H1 (cell line): ENCODE measurements around the gene OR2W1. TPM values are rescaled to one million over a fixed set of nuclear protein-coding genes. Genes with fewer than 3 reads are reported as not detected.

Experiments
- ASH2L ChIP-seq: fragments of 200-600, 300-600 bp; sonication (generic); IDR thresholded peaks from one replicate; pipeline ENCODE4 v1.7.1; 2017; ENCODE audit warnings: low read length
- ATF2 ChIP-seq: IDR thresholded peaks from 2 replicates; pipeline ENCODE4 v1.6.1; 2012; ENCODE audit warnings: low read length, inconsistent platforms
- CHD1 ChIP-seq: IDR thresholded peaks from 2 replicates; pipeline ENCODE4 v1.6.1; 2012; ENCODE audit warnings: low read depth, low read length, improper control_type of control experiment
- CHD2 ChIP-seq: IDR thresholded peaks from 2 replicates; pipeline ENCODE4 v1.6.1; 2012; ENCODE audit warnings: low read length, improper control_type of control experiment
- CREB1 ChIP-seq: IDR thresholded peaks from 2 replicates; pipeline ENCODE4 v1.6.1; 2012; ENCODE audit warnings: inconsistent platforms
- EGR1 ChIP-seq: IDR thresholded peaks from 2 replicates; pipeline ENCODE4 v1.6.1; 2011; ENCODE audit warnings: low read depth, low read length, borderline replicate concordance
- GTF2F1 ChIP-seq: IDR thresholded peaks from 2 replicates; pipeline ENCODE4 v1.6.1; 2012; ENCODE audit warnings: low read depth, low read length, improper control_type of control experiment, borderline replicate concordance
- HDAC2 ChIP-seq, 2 experiments: fragments of 300-600 bp in 1 of 2; sonication (generic) in 1 of 2; IDR thresholded peaks; 2 replicates each; pipeline ENCODE4 v1.6.1; 2011 to 2012; ENCODE audit warnings: low read depth in 2 of 2, low read length in 2 of 2, mild to moderate bottlenecking in 2 of 2, moderate library complexity in 2 of 2, borderline replicate concordance in 1 of 2, inconsistent platforms in 1 of 2
- HDAC6 ChIP-seq: IDR thresholded peaks from one replicate; pipeline ENCODE4 v1.7.1; 2012; ENCODE audit warnings: low read depth, mild to moderate bottlenecking, inconsistent platforms, low read length, moderate library complexity
- JUND ChIP-seq: IDR thresholded peaks from 2 replicates; pipeline ENCODE4 v1.6.1; 2011; ENCODE audit warnings: mild to moderate bottlenecking, improper control_type of control experiment, low read length
- PHF8 ChIP-seq: fragments of 200-600 bp; sonication (generic); conservative IDR thresholded peaks from 2 replicates; pipeline ENCODE4 v1.7.1; 2012; ENCODE audit warnings: low read depth, mild to moderate bottlenecking, inconsistent platforms, low read length, moderate library complexity
- POLR2AphosphoS5 ChIP-seq: IDR thresholded peaks from 2 replicates; pipeline ENCODE4 v1.6.1; 2011; ENCODE audit warnings: low read depth, low read length
- POU5F1 ChIP-seq: IDR thresholded peaks from 2 replicates; pipeline ENCODE4 v1.6.1; 2011; ENCODE audit warnings: low read depth, mild to moderate bottlenecking, low read length, moderate library complexity
- SP4 ChIP-seq: IDR thresholded peaks from 2 replicates; pipeline ENCODE4 v1.6.1; 2012; ENCODE audit warnings: low read length, inconsistent platforms
- TEAD4 ChIP-seq: IDR thresholded peaks from 2 replicates; pipeline ENCODE4 v1.6.1; 2012; ENCODE audit warnings: low read depth, low read length, inconsistent platforms, mixed read lengths
- YY1 ChIP-seq: IDR thresholded peaks from 2 replicates; pipeline ENCODE4 v1.6.1; 2011; ENCODE audit warnings: low read depth, mild to moderate bottlenecking, low read length
- ZNF274 ChIP-seq: IDR thresholded peaks from 2 replicates; pipeline ENCODE4 v1.7.0; 2012; ENCODE audit warnings: low read length, borderline replicate concordance; ENCODE audit errors: extremely low read depth
- polyA plus RNA-seq, 7 experiments: library from polyadenylated mRNA; depleted of rRNA in 3 of 7; stranded (reverse) in 5 of 7; unstranded in 2 of 7; fragments of >200 nt in 5 of 7; fragments of 200-250 nt in 2 of 7; gene quantifications; 1 replicate in 5 of 7; 2 replicates in 1 of 7; 4 replicates in 1 of 7; pipeline versions ENCODE4 v1.2.1 to v1.2.3, GENCODE V29; 2011 to 2013; ENCODE audit warnings: missing spikeins in 2 of 7, mixed read lengths in 2 of 7
- total RNA-seq: library from RNA; stranded (reverse); fragmentation: NEBNext Ultra II Directional; extraction: Animal tissue kit (Norgen Biotek cat#: 25700); gene quantifications from 2 replicates; pipeline ENCODE4 v1.2.1, GENCODE V29; 2021
- TF ChIP-seq, protein P1 (sequence below), 3 experiments: IDR thresholded peaks; 1 replicate in 2 of 3; 2 replicates in 1 of 3; pipeline versions ENCODE4 v1.5.1 to v1.6.1; 2011; ENCODE audit warnings: low read length in 3 of 3, mild to moderate bottlenecking in 3 of 3, inconsistent platforms in 2 of 3, low read depth in 1 of 3, moderate library complexity in 1 of 3; ENCODE audit not compliant: insufficient read depth in 1 of 3; ENCODE audit errors: control extremely low read depth in 1 of 3
- TF ChIP-seq, protein P2 (sequence below): IDR thresholded peaks from 2 replicates; pipeline ENCODE4 v1.6.1; 2012; ENCODE audit warnings: inconsistent platforms
- TF ChIP-seq, protein P3 (sequence below): IDR thresholded peaks from 2 replicates; pipeline ENCODE4 v1.6.1; 2011; ENCODE audit warnings: low read depth, mild to moderate bottlenecking, low read length; ENCODE audit not compliant: insufficient read depth

Gene OR2W1
- total and polyA plus RNA-seq, 2 of the 8 experiments (the other 6 are each of a cell fraction or from before 2014, with no cell fraction given), result not detected

- peak; percentile 84; the same call in 1 of the 2 replicates for TF ChIP-seq PHF8
- TF ChIP-seq CHD1, result no peak; the same call in 1 of the 2 replicates
- TF ChIP-seq YY1, result 0 out of 2 replicates have a peak, but pooled peaks have one; percentile 6
- no peak for TF ChIP-seq ZNF274
- TF ChIP-seq, protein P1, sequence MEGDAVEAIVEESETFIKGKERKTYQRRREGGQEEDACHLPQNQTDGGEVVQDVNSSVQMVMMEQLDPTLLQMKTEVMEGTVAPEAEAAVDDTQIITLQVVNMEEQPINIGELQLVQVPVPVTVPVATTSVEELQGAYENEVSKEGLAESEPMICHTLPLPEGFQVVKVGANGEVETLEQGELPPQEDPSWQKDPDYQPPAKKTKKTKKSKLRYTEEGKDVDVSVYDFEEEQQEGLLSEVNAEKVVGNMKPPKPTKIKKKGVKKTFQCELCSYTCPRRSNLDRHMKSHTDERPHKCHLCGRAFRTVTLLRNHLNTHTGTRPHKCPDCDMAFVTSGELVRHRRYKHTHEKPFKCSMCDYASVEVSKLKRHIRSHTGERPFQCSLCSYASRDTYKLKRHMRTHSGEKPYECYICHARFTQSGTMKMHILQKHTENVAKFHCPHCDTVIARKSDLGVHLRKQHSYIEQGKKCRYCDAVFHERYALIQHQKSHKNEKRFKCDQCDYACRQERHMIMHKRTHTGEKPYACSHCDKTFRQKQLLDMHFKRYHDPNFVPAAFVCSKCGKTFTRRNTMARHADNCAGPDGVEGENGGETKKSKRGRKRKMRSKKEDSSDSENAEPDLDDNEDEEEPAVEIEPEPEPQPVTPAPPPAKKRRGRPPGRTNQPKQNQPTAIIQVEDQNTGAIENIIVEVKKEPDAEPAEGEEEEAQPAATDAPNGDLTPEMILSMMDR (IDR thresholded peaks at IDR 0.05; ENCODE audit: control extremely low read depth in 1 of 3, insufficient read depth in 1 of 3, low read depth in 1 of 3, low read length in 3 of 3), result no peak
- peak; percentile 84 for TF ChIP-seq ASH2L
- TF ChIP-seq JUND, result no peak
- TF ChIP-seq ATF2, result no peak
- TF ChIP-seq, protein P2, sequence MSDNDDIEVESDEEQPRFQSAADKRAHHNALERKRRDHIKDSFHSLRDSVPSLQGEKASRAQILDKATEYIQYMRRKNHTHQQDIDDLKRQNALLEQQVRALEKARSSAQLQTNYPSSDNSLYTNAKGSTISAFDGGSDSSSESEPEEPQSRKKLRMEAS, result peak; percentile 74
- TF ChIP-seq TEAD4, result no peak
- TF ChIP-seq GTF2F1, result 0 out of 2 replicates have a peak, but pooled peaks have one; percentile 12
- TF ChIP-seq, protein P3, sequence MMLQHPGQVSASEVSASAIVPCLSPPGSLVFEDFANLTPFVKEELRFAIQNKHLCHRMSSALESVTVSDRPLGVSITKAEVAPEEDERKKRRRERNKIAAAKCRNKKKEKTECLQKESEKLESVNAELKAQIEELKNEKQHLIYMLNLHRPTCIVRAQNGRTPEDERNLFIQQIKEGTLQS, result no peak
- no peak for TF ChIP-seq HDAC2 (IDR thresholded peaks at IDR 0.05; ENCODE audit: borderline replicate concordance in 1 of 2, low read depth in 2 of 2, low read length in 2 of 2)
- TF ChIP-seq SP4, result no peak
- no peak for TF ChIP-seq CREB1
- TF ChIP-seq EGR1, result 0 out of 2 replicates have a peak, but pooled peaks have one; percentile 5
- TF ChIP-seq POU5F1, result no peak
- peak; percentile 49; the same call in 1 of the 2 replicates for TF ChIP-seq POLR2AphosphoS5
- TF ChIP-seq CHD2, result no peak
- no peak for TF ChIP-seq HDAC6
Measured at GRCh38 chr6:29005183-29005885, 39.6 kb downstream of the OR2W1 start, which contains the start of gene ZNF311 (continued).
